ENCODE data around the gene ZNF618.

DNA sequence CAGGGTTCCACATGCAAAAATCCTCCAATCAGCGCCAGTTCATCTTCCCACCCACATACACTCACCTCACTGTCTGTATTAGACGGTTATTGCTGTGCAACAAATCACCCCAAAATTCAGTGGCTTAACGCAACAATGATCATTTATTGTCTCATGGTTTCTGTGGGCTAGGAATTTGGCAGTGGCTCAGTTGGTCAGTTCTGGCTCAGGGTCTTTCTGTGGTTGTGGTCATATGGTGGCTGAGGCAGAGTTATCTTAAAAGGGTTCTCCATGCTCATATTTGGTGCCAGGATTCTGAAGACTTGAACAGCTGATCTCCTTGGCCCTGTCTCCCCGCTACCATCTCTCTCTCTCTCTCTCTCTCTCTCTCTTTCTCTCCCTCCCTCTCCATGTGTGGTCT, 12.9 kb downstream of the ZNF618 start:
- TF ChIP-seq, protein P1, sequence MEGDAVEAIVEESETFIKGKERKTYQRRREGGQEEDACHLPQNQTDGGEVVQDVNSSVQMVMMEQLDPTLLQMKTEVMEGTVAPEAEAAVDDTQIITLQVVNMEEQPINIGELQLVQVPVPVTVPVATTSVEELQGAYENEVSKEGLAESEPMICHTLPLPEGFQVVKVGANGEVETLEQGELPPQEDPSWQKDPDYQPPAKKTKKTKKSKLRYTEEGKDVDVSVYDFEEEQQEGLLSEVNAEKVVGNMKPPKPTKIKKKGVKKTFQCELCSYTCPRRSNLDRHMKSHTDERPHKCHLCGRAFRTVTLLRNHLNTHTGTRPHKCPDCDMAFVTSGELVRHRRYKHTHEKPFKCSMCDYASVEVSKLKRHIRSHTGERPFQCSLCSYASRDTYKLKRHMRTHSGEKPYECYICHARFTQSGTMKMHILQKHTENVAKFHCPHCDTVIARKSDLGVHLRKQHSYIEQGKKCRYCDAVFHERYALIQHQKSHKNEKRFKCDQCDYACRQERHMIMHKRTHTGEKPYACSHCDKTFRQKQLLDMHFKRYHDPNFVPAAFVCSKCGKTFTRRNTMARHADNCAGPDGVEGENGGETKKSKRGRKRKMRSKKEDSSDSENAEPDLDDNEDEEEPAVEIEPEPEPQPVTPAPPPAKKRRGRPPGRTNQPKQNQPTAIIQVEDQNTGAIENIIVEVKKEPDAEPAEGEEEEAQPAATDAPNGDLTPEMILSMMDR (conservative IDR thresholded peaks at IDR 0.05; ENCODE audit: low read length), result no peak
- no peak for TF ChIP-seq EZH2phosphoT487 (IDR thresholded peaks at IDR 0.05; ENCODE audit: borderline replicate concordance, low read depth, low read length)
